SJSA1 (cell line): Measurements from ENCODE around the gene SLC45A2. TPM values are rescaled to one million over a fixed set of nuclear protein-coding genes. Genes with fewer than 3 reads are reported as not detected.
A peak's percentile ranks its signal among the peaks of the same experiment; 100 is the strongest.

Source experiments
- DNase-seq, 2 experiments: peaks; one replicate each; pipeline ENCODE4 v3.0.0-alpha.2; 2015 to 2020; ENCODE audit warnings: low spot score in 2 of 2, low read depth in 1 of 2
- H3K27ac ChIP-seq: fragments of 250-450 bp; sonication (Bioruptor Pico); 2 replicates; pipeline ENCODE4 v1.5.1; 2020; ENCODE audit warnings: mild to moderate bottlenecking, moderate library complexity
- H3K27me3 ChIP-seq: fragments of 250-450 bp; sonication (Bioruptor Pico); replicated peaks from 2 replicates; pipeline ENCODE4 v1.5.1; 2020; ENCODE audit warnings: mild to moderate bottlenecking, moderate library complexity
- H3K36me3 ChIP-seq: fragments of 250-450 bp; sonication (Bioruptor Pico); 2 replicates; pipeline ENCODE4 v1.5.1; 2020; ENCODE audit warnings: mild to moderate bottlenecking
- H3K4me1 ChIP-seq: fragments of 250-450 bp; sonication (Bioruptor Pico); replicated peaks from 2 replicates; pipeline ENCODE4 v1.6.1; 2021; ENCODE audit warnings: mild to moderate bottlenecking
- H3K4me3 ChIP-seq: fragments of 250-450 bp; sonication (Bioruptor Pico); 2 replicates; pipeline ENCODE4 v1.5.1; 2020; ENCODE audit warnings: mild to moderate bottlenecking
- H3K9me3 ChIP-seq: fragments of 250-450 bp; sonication (Bioruptor Pico); replicated peaks from 2 replicates; pipeline ENCODE4 v1.5.1; 2020; ENCODE audit warnings: mild to moderate bottlenecking
- total RNA-seq: library from RNA; depleted of rRNA; stranded (reverse); fragments of >200 nt; shearing (Covaris generic); gene quantifications from 2 replicates; pipeline ENCODE4 v1.2.3, GENCODE V29; 2014

Gene SLC45A2
- total RNA-seq, 1 experiment from 2014 or later = not detected

GRCh38 chr5:34002629-34003328, 18.3 kb upstream of the SLC45A2 start:
- Histone ChIP-seq H3K27ac (no peak overlapping the region), H3K9me3 (no peaks in the 10 kb centered on the region), H3K4me3 (no peak overlapping the region), H3K4me1 (0 out of 2 replicates have a peak, but pooled peaks cover 5% of the 10 kb centered on the region), H3K27me3 (no peaks in the 10 kb centered on the region), H3K36me3 (no peaks in the 10 kb centered on the region)
- no peak for DNase-seq

GRCh38 chr5:34001241-34001841, 16.8 kb upstream of the SLC45A2 start:
- Histone ChIP-seq H3K4me3 (no peak overlapping the region), H3K27me3 (no peaks in the 10 kb centered on the region), H3K9me3 (no peaks in the 10 kb centered on the region), H3K27ac (no peak overlapping the region), H3K4me1 (no peaks in the 10 kb centered on the region), H3K36me3 (no peaks in the 10 kb centered on the region)
- no peak for DNase-seq

- no peak overlapping the region for H3K4me3 ChIP-seq
- H3K27me3 ChIP-seq = no peaks in the 10 kb centered on the region
Observed at GRCh38 chr5:33999978-34000377, 15.5 kb upstream of the SLC45A2 start.

GRCh38 chr5:33997331-33997983, 13.0 kb upstream of the SLC45A2 start:
- H3K27ac ChIP-seq = no peak overlapping the region
- no peaks in the 10 kb centered on the region for H3K36me3 ChIP-seq
- H3K27me3 ChIP-seq = no peaks in the 10 kb centered on the region
- H3K9me3 ChIP-seq = no peaks in the 10 kb centered on the region
- no peak overlapping the region for H3K4me3 ChIP-seq
- DNase-seq = peak in 1 of 2 experiments; percentile 2
- H3K4me1 ChIP-seq = no peaks in the 10 kb centered on the region

More at GRCh38 chr5:33999978-34000377, 15.5 kb upstream of the SLC45A2 start:
- Histone ChIP-seq H3K36me3 (no peaks in the 10 kb centered on the region), H3K4me1 (no peaks in the 10 kb centered on the region), H3K9me3 (no peaks in the 10 kb centered on the region), H3K27ac (no peak overlapping the region)
- no peak for DNase-seq

- Histone ChIP-seq H3K36me3 (no peaks in the 10 kb centered on the region), H3K27ac (no peak overlapping the region), H3K27me3 (no peaks in the 10 kb centered on the region), H3K4me3 (no peak overlapping the region), H3K4me1 (no peaks in the 10 kb centered on the region), H3K9me3 (no peaks in the 10 kb centered on the region)
- DNase-seq = no peak
Observed at GRCh38 chr5:33995865-33996264, 11.4 kb upstream of the SLC45A2 start.

GRCh38 chr5:33994845-33995244, 10.4 kb upstream of the SLC45A2 start:
- DNase-seq = no peak
- Histone ChIP-seq H3K4me3 (no peak overlapping the region), H3K27me3 (no peaks in the 10 kb centered on the region), H3K9me3 (no peaks in the 10 kb centered on the region), H3K4me1 (no peaks in the 10 kb centered on the region), H3K27ac (no peak overlapping the region), H3K36me3 (no peaks in the 10 kb centered on the region)

- H3K36me3 ChIP-seq = no peaks in the 10 kb centered on the region
- no peak overlapping the region for H3K4me3 ChIP-seq
- no peaks in the 10 kb centered on the region for H3K27me3 ChIP-seq
- no peaks in the 10 kb centered on the region for H3K4me1 ChIP-seq
- H3K9me3 ChIP-seq = no peaks in the 10 kb centered on the region
- no peak for DNase-seq
- H3K27ac ChIP-seq = no peak overlapping the region
Observed at GRCh38 chr5:33992864-33993263, 8.4 kb upstream of the SLC45A2 start.

GRCh38 chr5:33985447-33985846, 954 bp upstream of the SLC45A2 start:
- DNase-seq = no peak
- Histone ChIP-seq H3K27ac (no peak overlapping the region), H3K27me3 (no peaks in the 10 kb centered on the region), H3K4me3 (no peak overlapping the region), H3K4me1 (peaks cover 7% of the 10 kb centered on the region), H3K36me3 (no peaks in the 10 kb centered on the region), H3K9me3 (no peaks in the 10 kb centered on the region)

- DNase-seq = no peak
- no peaks in the 10 kb centered on the region for H3K27me3 ChIP-seq
Observed at GRCh38 chr5:33984178-33984577, 315 bp downstream of the SLC45A2 start.

GRCh38 chr5:33981408-33982162, 2.9 kb downstream of the SLC45A2 start:
- H3K4me1 ChIP-seq = peaks cover 7% of the 10 kb centered on the region
- DNase-seq = peak in 1 of 2 experiments; percentile 23

More at GRCh38 chr5:33984178-33984577, 315 bp downstream of the SLC45A2 start:
- Histone ChIP-seq H3K27ac (no peak overlapping the region), H3K4me3 (no peak overlapping the region), H3K36me3 (no peaks in the 10 kb centered on the region), H3K9me3 (no peaks in the 10 kb centered on the region), H3K4me1 (peaks cover 7% of the 10 kb centered on the region)

GRCh38 chr5:33980030-33980429, 4.5 kb downstream of the SLC45A2 start:
- no peak overlapping the region for H3K4me3 ChIP-seq
- no peak overlapping the region for H3K27ac ChIP-seq
- no peaks in the 10 kb centered on the region for H3K9me3 ChIP-seq
- H3K36me3 ChIP-seq = no peaks in the 10 kb centered on the region
- peaks cover 7% of the 10 kb centered on the region for H3K4me1 ChIP-seq
- no peaks in the 10 kb centered on the region for H3K27me3 ChIP-seq
- DNase-seq = no peak

More at GRCh38 chr5:33981408-33982162, 2.9 kb downstream of the SLC45A2 start:
- Histone ChIP-seq H3K36me3 (no peaks in the 10 kb centered on the region), H3K4me3 (no peak overlapping the region), H3K27ac (peak overlapping the region; percentile 34; the same call in 1 of the 2 replicates), H3K27me3 (no peaks in the 10 kb centered on the region), H3K9me3 (no peaks in the 10 kb centered on the region)

GRCh38 chr5:33978306-33978705, 6.2 kb downstream of the SLC45A2 start:
- Histone ChIP-seq H3K27ac (no peak overlapping the region), H3K27me3 (no peaks in the 10 kb centered on the region), H3K4me1 (peaks cover 7% of the 10 kb centered on the region), H3K4me3 (no peak overlapping the region), H3K36me3 (no peaks in the 10 kb centered on the region), H3K9me3 (no peaks in the 10 kb centered on the region)
- DNase-seq = no peak

- no peak overlapping the region for H3K4me3 ChIP-seq
- H3K36me3 ChIP-seq = no peaks in the 10 kb centered on the region
- no peak for DNase-seq
- peaks cover 3% of the 10 kb centered on the region for H3K4me1 ChIP-seq
- H3K9me3 ChIP-seq = no peaks in the 10 kb centered on the region
- H3K27ac ChIP-seq = no peak overlapping the region
- H3K27me3 ChIP-seq = no peaks in the 10 kb centered on the region
Observed at GRCh38 chr5:33976307-33976706, 8.2 kb downstream of the SLC45A2 start.
